Right kidney (tissue), 1 donor: ENCODE measurements around the gene BRME1.

Source experiments
- DNase-seq: peaks from one replicate; pipeline ENCODE4 v3.0.0-alpha.2; 2016

Gene BRME1

DNA sequence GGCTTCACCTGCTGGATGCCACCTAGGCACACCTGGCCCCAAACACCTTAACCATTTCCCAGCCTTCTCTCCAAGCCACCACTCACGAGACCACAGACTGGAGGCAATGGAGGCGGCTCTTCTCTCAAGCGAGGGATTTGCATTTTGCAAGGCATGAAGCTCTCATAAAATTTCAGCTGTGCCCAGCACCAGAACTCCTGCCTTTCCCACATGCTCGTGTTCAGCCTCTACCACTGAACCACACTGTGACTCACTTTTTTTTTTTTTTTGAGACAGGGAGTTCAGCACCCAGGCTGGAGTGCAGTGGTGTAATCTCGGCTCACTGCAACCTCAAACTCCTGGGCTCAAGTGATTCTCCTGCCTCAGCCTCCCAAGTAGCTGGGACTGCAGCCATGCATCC is 18.4 kb downstream of the BRME1 start:
- DNase-seq: no peak

DNA sequence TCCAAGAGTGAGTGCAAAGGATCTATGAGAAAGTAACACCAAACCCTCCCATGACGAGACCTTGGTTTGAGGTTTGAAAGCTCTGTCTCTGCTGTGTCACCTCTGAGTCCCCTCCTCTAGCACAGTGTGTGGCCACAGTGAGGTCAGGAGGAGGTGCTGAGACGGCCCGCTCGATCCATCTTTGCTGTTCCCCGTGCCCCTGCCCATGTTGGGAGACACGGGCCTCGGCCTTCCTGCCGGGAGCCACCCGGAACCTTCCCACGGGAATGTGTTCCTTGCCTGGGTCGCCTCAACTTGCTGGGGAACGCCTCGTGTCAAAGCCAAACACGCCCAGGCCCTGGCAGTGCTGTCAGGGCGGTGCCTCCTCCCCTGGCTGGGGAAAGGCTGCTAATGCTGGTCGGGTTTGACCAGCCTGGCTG is 18.9 kb downstream of the BRME1 start:
- no peak for DNase-seq

GRCh38 chr19:13885826-13886365 is 20.0 kb downstream of the BRME1 start:
- no peak for DNase-seq

- DNase-seq: peak; percentile 72
Observed at GRCh38 chr19:13884726-13885591, 21.0 kb downstream of the BRME1 start.

DNA sequence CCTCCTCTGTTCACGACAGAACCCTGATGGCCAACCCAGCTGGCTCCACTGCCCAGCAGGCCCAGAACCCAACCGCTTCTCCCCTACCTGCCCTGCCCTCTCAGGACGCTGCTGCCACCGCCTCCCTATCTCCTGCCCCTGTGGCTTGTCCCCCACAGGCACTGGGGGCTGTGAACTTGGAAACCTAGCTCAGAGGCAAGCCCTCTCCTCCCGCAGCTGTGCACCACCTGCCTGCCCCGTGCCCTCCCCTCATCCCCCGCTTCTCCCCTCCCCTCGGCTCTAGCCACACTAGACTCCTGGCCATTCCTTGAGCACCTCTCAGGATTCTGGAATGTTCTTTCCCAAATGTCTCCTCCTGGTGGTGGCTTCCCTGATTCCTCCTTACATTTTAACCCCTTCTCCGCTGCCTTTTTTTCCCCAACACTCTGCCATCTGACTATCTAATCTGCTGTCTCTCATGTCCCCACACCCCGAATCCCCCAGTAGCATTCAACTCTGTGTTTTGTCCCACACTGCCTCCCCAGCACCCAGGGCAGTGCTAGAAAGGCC is 22.3 kb downstream of the BRME1 start:
- no peak for DNase-seq

GRCh38 chr19:13882836-13883235 is 23.1 kb downstream of the BRME1 start:
- DNase-seq: no peak

DNA sequence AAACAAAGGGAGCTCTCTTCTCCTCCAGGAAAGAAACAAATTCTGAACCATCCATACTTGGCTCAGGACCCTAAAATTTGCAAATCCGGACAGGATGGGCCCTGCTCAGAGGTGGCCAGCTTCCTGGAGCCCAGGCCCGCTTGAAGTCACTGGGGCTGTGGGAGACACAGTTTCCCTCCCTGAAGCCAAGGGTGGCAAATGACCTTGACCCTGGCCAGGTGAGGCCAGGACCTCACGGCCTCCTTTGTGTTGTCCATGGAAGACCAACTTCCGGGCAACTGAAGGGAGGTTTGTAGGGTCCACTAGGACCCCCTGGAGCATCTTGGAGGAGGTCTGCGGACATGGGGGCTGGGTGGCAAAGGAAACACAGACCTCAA is 23.5 kb downstream of the BRME1 start:
- DNase-seq: no peak

GRCh38 chr19:13881692-13882418 is 24.1 kb downstream of the BRME1 start:
- DNase-seq: peak; percentile 64

DNA sequence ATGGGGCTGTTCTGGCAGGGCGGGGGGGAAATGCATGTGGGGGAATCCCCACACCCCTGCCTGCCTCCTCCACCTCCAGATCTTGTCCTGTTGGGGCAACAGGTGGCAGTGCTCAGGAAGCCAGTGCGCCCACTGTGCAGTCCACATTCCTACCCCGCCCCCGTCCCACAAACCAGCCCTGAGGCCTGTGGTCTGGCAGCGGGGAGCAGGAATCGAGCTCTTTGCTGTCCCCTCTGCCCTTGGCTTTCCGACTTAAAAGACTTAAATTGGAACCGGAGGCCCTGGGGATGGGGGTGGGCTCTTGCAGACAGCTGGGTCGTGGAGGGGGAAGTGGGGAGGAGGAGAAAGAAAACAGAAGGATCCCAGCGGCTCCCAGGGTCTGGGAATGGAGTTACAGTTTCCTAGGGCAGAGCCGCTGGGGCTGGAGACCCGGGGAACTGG is 24.6 kb downstream of the BRME1 start:
- DNase-seq: peak; percentile 63

GRCh38 chr19:13880059-13881043 is 25.6 kb downstream of the BRME1 start:
- DNase-seq: peak; percentile 88

DNA sequence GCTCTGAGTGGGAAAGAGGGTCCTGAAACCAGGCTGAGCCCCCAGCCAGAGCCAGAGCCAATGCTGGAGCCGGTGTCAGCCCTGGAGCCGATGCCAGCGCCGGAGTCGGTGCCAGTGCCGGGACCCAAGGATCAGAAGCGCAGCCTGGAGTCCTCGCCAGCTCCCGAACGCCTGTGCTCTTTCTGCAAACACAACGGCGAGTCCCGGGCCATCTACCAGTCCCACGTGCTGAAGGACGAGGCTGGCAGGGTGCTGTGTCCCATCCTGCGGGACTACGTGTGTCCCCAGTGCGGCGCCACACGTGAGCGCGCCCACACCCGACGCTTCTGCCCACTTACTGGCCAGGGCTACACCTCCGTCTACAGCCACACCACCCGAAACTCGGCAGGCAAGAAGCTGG is 28.6 kb downstream of the BRME1 start:
- DNase-seq: no peak

GRCh38 chr19:13876834-13877233 is 29.1 kb downstream of the BRME1 start, which contains the start of gene NANOS3:
Gene NANOS3 (plus strand): TSS chr19:13877134. CDS start chr19:13877249, 115 bp downstream.
- no peak for DNase-seq

DNA sequence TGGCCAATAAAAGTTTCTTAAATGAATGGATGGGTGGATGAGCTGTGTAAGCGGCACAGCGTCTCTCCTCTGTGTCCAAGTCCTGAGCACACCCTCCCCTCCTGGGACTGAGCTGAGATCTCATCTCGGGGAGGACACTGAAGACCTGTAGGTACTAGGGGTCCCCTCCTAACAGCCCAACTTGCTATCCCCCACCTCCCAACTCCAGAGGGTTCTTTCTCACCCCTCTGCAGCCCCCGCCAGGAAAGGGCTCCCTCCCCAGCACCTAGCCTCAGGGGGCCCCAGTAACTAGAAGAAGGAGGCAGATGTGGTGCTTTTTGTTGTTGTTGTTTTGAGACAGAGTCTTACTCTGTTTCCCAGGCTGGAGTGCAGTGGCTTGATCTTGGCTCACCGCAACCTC is 30.1 kb downstream of the BRME1 start:
- DNase-seq: no peak

DNA sequence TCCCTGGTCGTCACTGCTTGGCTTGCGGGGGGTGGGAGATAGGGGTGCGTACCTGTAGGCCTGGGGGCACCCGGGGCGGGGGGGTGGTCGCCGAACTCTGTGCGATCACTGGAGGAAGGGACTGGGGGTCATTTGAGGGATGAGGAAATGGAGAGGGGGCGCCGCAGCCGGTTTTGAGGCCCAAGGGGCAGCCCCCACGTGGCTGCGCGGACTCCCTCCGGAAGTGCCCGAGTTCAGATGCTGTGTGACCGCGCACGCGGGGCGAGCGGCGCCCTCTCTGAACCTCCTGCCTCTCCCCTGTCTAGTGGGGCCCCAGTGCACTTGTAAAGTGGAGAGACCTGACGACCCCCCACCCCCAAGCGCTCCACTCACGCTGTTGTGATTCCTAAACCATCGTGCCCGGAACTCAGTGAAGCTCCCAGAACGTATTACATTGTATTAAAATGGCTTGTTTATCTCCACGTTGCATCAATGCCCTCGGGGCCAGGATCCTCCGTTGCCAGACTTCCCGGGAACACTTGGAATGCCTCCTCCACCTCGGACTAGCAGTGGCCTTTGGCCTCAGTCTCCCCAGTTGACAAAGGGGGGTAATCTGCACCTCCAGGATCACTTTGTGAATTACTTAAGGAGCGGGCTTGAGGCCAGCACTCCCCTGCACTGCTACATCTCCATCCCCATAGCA is 31.9 kb downstream of the BRME1 start:
- no peak for DNase-seq

GRCh38 chr19:13872695-13873389 is 33.1 kb downstream of the BRME1 start:
- DNase-seq: no peak

- DNase-seq: no peak
Observed at GRCh38 chr19:13872339-13872694, 33.6 kb downstream of the BRME1 start.

DNA sequence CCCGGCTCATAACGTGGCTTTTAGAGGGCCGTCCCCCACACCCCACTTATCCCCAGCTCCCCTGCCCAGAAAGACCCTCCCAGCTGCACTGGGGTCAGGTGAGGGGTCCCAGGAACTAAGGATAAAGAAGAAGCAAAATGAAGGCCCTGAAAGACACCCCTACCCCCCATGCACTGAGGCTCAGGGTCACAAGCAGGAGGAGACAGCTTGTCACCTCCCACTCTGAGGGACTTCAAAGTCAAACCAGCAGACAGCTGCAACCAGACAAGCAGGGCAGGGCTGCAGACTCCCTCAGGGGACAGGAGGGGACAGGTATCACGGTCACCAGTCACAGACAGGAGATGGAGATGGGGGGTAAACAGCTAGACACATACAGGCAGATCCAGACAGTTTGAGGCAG is 35.0 kb downstream of the BRME1 start:
- DNase-seq: no peak

DNA sequence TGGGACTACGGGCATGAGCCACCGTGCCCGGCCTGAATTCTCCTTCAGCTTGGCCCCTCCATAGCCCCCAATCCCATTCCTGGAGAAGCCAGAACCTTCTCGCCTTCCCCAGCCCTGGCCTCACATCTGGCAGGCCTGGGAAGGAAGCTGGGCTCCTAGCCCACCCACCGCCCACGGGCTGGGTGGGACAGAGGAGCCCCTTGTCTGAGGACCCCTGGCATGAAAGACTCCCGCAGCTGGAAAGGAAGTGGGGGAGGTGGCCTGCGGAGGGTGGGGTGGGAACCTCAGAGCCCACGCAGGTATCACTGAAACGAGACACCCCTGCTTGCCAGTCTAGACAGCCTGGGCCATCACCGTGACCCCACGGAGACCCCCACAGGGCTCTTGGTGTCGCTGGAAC is 36.6 kb downstream of the BRME1 start:
- no peak for DNase-seq

GRCh38 chr19:13868663-13869062 is 37.3 kb downstream of the BRME1 start:
- DNase-seq: no peak

DNA sequence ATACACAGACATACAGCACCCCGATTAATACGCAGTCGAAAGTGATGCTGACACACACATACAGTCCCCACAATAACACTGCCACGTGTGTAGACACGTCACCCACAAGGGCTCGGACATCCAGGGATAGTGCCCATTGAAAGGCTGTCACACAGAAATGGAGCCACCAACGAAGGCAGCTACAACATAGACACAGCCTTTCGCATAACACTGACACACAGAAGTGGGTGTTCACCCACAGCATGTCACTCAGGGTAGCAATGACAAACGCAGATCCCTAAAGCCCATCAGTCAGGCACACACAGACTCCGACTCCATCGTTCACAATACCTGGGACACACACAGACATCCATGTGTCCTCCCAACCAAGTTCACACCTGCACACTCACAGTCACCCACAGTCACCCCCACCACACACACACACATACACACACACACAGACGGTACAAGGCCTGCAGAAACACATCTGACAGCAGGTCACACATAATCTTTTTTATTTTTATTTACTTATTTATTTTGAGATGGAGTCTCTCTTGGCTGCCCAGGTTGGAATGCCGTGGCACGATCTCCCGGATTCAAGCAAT is 39.4 kb downstream of the BRME1 start:
- DNase-seq: no peak
